ENCODE measurements around the gene TCF21. TPM values are rescaled to one million over a fixed set of nuclear protein-coding genes. Genes with fewer than 3 reads are reported as not detected.
"Not testable (repeated sequence)": the region's sequence is repeated elsewhere in the genome, so short reads cannot be mapped to it uniquely, and the experiment has no call there.

The TCF21 gene
- total RNA-seq: not detected

- CTCF ChIA-PET: interaction anchor here (0.7 kb wide), 1 partner anchor 166 kb away, joined by 3 read pairs; no protein-coding TSS in a partner anchor
- peaks cover 24% of the 10 kb centered on the region for H3K4me1 Mint-ChIP-seq
- no peaks in the 10 kb centered on the region for H3K9me3 Mint-ChIP-seq (ENCODE audit: low read depth)
- DNase-seq (no peak), ATAC-seq (no peak)
- peaks cover 3% of the 10 kb centered on the region for H3K36me3 Mint-ChIP-seq
- H3K27ac Mint-ChIP-seq: no peak within 1 kb of the TSS
- peaks cover 90% of the 10 kb centered on the region for H3K27me3 Mint-ChIP-seq
- H3K4me3 Mint-ChIP-seq: peak within 1 kb of the TSS; percentile 13
These were observed at the start of gene TCF21 for GRCh38 chr6:133888929-133889556. Gene TCF21, plus strand, starts transcription at chr6:133889113. Its CDS starts 285 bp downstream, at chr6:133889398.

GRCh38 chr6:133841176-133841575, 47.7 kb upstream of the TCF21 start:
- ATAC-seq (no peak), DNase-seq (no peak)
- H3K27me3 Mint-ChIP-seq: peaks cover 28% of the 10 kb centered on the region
- H3K36me3 Mint-ChIP-seq: no peaks in the 10 kb centered on the region
- no peak overlapping the region for H3K27ac Mint-ChIP-seq
- peaks cover 6% of the 10 kb centered on the region for H3K4me1 Mint-ChIP-seq
- no peaks in the 10 kb centered on the region for H3K9me3 Mint-ChIP-seq (ENCODE audit: low read depth)
- CTCF ChIA-PET: interaction anchor here (0.9 to 7.4 kb wide), 2 partner anchors 75 to 256 kb away, joined by 5 to 66 read pairs; no protein-coding TSS in a partner anchor
- no peak overlapping the region for H3K4me3 Mint-ChIP-seq

GRCh38 chr6:133843098-133843497, 45.8 kb upstream of the TCF21 start:
- Mint-ChIP-seq H3K4me1 (peaks cover under 1% of the 10 kb centered on the region), H3K4me3 (no peak overlapping the region), H3K36me3 (no peaks in the 10 kb centered on the region), H3K27ac (no peak overlapping the region), H3K27me3 (peaks cover 37% of the 10 kb centered on the region), H3K9me3 (ENCODE audit: low read depth) (no peaks in the 10 kb centered on the region)
- DNase-seq (no peak), ATAC-seq (no peak)
- CTCF ChIA-PET: interaction anchor here (1.2 kb wide), 1 partner anchor 74 kb away, joined by 3 read pairs; no protein-coding TSS in a partner anchor

DNA sequence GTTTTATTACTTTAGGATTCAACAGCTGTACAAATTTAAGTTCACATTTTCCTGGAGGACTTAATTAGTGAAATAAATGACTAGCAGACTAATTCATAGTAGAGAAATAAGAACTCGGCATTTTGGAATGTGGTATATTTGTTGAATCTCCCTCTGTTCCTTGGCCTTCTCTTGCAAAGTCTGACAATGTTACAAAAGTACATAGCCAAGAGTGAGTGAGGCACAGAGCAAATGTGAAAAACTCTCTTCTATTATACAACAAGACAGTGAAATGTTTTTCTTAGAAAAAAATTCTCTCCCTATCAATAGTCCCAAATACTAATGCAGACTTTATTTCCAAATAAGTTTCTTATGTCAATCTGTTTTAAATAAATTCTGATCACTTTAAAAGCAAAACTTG, 44.2 kb upstream of the TCF21 start:
- Mint-ChIP-seq H3K27me3 (peaks cover 32% of the 10 kb centered on the region), H3K4me3 (no peak overlapping the region), H3K9me3 (ENCODE audit: low read depth) (no peaks in the 10 kb centered on the region), H3K27ac (no peak overlapping the region), H3K36me3 (no peaks in the 10 kb centered on the region), H3K4me1 (no peaks in the 10 kb centered on the region)
- DNase-seq (no peak), ATAC-seq (no peak)
- CTCF ChIA-PET: no interaction called here

- CTCF ChIA-PET: interaction anchor here (1.5 kb wide), 1 partner anchor 37 kb away, joined by 3 read pairs; no protein-coding TSS in a partner anchor
- Mint-ChIP-seq H3K27ac (peak overlapping the region; percentile 42), H3K4me1 (no peaks in the 10 kb centered on the region), H3K9me3 (ENCODE audit: low read depth) (no peaks in the 10 kb centered on the region), H3K27me3 (peaks cover 58% of the 10 kb centered on the region), H3K36me3 (no peaks in the 10 kb centered on the region), H3K4me3 (no peak overlapping the region)
- no peak for ATAC-seq
- no peak for DNase-seq
These were observed 34.9 kb upstream of the TCF21 start for GRCh38 chr6:133854041-133854363.

DNA sequence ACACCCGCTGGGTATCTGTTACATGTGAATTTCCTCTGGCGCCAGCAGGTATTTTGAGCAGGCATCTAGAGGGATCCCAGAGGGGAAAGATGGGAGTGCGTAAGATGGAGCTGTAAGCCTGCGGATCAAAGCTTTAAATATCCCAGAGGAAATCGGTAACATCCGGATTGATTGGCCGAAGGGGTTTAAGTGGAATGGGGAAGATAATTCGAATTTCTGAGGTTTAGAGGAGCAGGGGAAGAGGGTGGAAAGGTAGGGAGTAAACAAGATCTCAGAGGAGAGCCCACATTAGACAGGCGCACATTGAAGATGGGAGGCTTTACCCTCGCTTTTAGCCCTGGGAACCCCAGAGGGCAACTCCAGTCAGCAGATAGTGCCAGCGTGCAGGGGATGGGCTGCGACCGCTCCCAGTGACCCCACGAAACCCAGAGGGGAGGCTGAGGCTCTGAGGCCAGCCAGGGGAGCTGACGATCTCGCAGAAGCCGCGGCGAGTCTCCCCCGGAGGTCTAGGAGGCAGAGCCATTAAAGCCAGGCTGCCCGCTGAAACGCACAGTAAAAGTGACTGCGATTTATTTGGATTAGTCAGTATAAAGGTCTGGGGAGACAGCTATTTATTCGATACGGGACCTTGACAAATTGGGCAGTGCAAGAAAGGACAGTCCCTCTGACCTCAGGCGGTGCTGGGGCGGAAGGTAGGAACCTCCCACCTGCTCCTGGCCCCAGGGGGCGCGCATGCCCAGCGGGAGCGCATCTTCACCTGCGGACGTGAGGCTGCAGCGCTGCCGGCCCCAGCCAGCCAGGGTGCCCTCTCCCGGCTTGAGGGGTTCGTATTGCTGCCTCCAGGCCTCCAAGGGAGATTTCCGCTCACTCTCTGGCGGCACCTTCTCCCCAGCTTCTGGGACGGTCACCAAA, 34.3 kb upstream of the TCF21 start:
- DNase-seq: no peak
- peaks cover 58% of the 10 kb centered on the region for H3K27me3 Mint-ChIP-seq
- peak overlapping the region; percentile 42 for H3K27ac Mint-ChIP-seq
- CTCF ChIA-PET: no interaction called here
- ATAC-seq: no peak
- no peaks in the 10 kb centered on the region for H3K9me3 Mint-ChIP-seq (ENCODE audit: low read depth)
- no peak overlapping the region for H3K4me3 Mint-ChIP-seq
- H3K36me3 Mint-ChIP-seq: no peaks in the 10 kb centered on the region
- no peaks in the 10 kb centered on the region for H3K4me1 Mint-ChIP-seq

- Mint-ChIP-seq H3K9me3 (ENCODE audit: low read depth) (no peaks in the 10 kb centered on the region), H3K4me1 (no peaks in the 10 kb centered on the region), H3K36me3 (no peaks in the 10 kb centered on the region), H3K27me3 (peaks cover 54% of the 10 kb centered on the region), H3K27ac (no peak overlapping the region), H3K4me3 (no peak overlapping the region)
- ATAC-seq (no peak), DNase-seq (no peak)
- CTCF ChIA-PET: interaction anchor here (1.0 kb wide), 1 partner anchor 18 kb away, joined by 5 read pairs; no protein-coding TSS in a partner anchor
These were observed 33.5 kb upstream of the TCF21 start for GRCh38 chr6:133855276-133855990.

- CTCF ChIA-PET: interaction anchor here (1.0 kb wide), 1 partner anchor 18 kb away, joined by 5 read pairs; no protein-coding TSS in a partner anchor
- no peaks in the 10 kb centered on the region for H3K4me1 Mint-ChIP-seq
- H3K27ac Mint-ChIP-seq: no peak overlapping the region
- no peak for DNase-seq
- no peak overlapping the region for H3K4me3 Mint-ChIP-seq
- no peaks in the 10 kb centered on the region for H3K36me3 Mint-ChIP-seq
- ATAC-seq: no peak
- H3K27me3 Mint-ChIP-seq: peaks cover 54% of the 10 kb centered on the region
- H3K9me3 Mint-ChIP-seq (ENCODE audit: low read depth): no peaks in the 10 kb centered on the region
These were observed 32.9 kb upstream of the TCF21 start for GRCh38 chr6:133855991-133856370.

DNA sequence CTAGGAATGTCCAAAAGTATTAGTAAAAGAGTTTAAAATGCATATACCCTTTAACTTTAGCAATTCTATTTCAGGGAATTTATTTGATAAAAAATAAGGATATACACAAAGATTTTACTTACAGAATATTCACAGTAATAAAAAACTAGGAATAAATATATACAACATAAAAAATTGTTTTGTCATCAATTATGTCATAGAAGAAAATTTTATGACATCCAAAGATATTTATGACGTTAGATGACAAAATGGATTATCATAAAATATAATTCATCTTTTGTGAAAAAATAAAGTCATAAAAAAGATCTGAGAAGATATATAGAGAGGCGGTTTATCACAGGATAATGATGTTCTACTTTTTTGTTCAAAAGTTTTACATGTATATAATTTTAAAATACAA, 32.0 kb upstream of the TCF21 start:
- DNase-seq (no peak), ATAC-seq (no peak)
- Mint-ChIP-seq H3K4me3 (no peak overlapping the region), H3K36me3 (no peaks in the 10 kb centered on the region), H3K9me3 (ENCODE audit: low read depth) (no peaks in the 10 kb centered on the region), H3K27me3 (peaks cover 47% of the 10 kb centered on the region), H3K4me1 (no peaks in the 10 kb centered on the region), H3K27ac (no peak overlapping the region)
- CTCF ChIA-PET: no interaction called here

- Mint-ChIP-seq H3K4me1 (no peaks in the 10 kb centered on the region), H3K9me3 (ENCODE audit: low read depth) (peaks cover 5% of the 10 kb centered on the region), H3K27ac (no peak overlapping the region), H3K27me3 (peaks cover 46% of the 10 kb centered on the region), H3K36me3 (no peaks in the 10 kb centered on the region), H3K4me3 (no peak overlapping the region)
- CTCF ChIA-PET: no interaction called here
- ATAC-seq (no peak), DNase-seq (no peak)
These were observed 31.2 kb upstream of the TCF21 start for GRCh38 chr6:133857696-133858095.

DNA sequence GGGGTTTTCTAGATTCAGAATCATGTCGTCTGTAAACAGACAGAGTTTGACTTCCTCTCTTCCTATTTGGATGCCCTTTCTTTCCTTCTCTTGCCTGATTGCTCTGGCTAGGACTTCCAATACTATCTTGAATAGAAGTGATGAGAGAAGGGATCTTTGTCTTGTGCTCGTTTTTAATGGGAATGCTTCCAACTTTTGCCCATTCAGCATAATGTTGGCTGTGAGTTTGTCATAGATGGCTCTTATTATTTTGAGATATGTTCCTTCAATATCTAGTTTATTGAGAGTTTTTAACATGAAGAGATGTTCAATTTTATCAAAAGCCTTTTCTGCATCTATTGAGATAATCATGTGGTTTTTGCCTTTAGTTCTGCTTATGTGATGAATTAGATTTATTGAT, 27.6 kb upstream of the TCF21 start:
- DNase-seq, H3K36me3 Mint-ChIP-seq, H3K4me3 Mint-ChIP-seq, H3K27ac Mint-ChIP-seq, H3K4me1 Mint-ChIP-seq, CTCF ChIA-PET, ATAC-seq: not testable (repeated sequence)
- peaks cover 13% of the 10 kb centered on the region for H3K27me3 Mint-ChIP-seq
- peaks cover 13% of the 10 kb centered on the region for H3K9me3 Mint-ChIP-seq (ENCODE audit: low read depth)

- CTCF ChIA-PET: no interaction called here
- ATAC-seq (no peak), DNase-seq (no peak)
- Mint-ChIP-seq H3K4me3 (no peak overlapping the region), H3K4me1 (no peaks in the 10 kb centered on the region), H3K9me3 (ENCODE audit: low read depth) (peaks cover 13% of the 10 kb centered on the region), H3K27ac (no peak overlapping the region), H3K27me3 (peaks cover 5% of the 10 kb centered on the region), H3K36me3 (no peaks in the 10 kb centered on the region)
These were observed 25.7 kb upstream of the TCF21 start for GRCh38 chr6:133863228-133863627.

GRCh38 chr6:133865680-133866079, 23.2 kb upstream of the TCF21 start:
- peaks cover 5% of the 10 kb centered on the region for H3K27me3 Mint-ChIP-seq
- no peaks in the 10 kb centered on the region for H3K36me3 Mint-ChIP-seq
- CTCF ChIA-PET: no interaction called here
- H3K4me1 Mint-ChIP-seq: no peaks in the 10 kb centered on the region
- no peak overlapping the region for H3K4me3 Mint-ChIP-seq
- H3K27ac Mint-ChIP-seq: no peak overlapping the region
- DNase-seq (no peak), ATAC-seq (no peak)
- peaks cover 13% of the 10 kb centered on the region for H3K9me3 Mint-ChIP-seq (ENCODE audit: low read depth)
